ENCODE measurements around the gene RAI1. TPM values are rescaled to one million over a fixed set of nuclear protein-coding genes. Genes with fewer than 3 reads are reported as not detected.

The RAI1 gene
- total RNA-seq = 39.1 TPM

DNA sequence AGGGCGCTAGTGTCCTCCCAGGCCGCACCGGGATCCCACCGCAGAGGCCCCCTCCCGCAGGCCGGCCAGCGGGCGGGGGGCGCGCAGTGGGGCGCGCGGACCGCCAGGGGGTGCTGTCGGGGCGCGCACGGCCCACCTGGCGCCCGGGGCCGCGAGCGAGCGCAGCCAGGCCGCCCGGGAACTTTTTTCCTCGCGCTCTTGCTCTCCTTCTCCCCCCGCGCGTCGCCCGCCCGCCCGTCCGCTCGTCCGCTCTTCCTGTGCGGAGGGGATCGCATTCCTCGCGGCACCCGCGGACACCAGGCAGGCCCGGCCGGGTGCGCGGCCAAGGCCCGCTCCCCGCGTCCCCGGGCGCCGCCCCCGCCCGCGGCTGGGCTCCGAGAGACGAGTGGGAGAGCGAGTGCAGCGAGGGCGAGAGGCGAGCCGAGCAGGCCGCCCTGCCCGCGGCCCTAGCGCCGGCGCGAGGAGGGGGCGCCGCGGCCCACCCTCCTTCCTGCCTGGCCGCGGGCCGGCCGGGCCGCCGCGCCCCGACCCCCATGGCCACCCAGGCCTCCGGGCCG is at the start of gene RAI1:
RAI1 (plus strand) TSS at position 272 of the 557 bp plus-strand sequence. CDS start 111,491 bp downstream, outside the sequence.

DNA sequence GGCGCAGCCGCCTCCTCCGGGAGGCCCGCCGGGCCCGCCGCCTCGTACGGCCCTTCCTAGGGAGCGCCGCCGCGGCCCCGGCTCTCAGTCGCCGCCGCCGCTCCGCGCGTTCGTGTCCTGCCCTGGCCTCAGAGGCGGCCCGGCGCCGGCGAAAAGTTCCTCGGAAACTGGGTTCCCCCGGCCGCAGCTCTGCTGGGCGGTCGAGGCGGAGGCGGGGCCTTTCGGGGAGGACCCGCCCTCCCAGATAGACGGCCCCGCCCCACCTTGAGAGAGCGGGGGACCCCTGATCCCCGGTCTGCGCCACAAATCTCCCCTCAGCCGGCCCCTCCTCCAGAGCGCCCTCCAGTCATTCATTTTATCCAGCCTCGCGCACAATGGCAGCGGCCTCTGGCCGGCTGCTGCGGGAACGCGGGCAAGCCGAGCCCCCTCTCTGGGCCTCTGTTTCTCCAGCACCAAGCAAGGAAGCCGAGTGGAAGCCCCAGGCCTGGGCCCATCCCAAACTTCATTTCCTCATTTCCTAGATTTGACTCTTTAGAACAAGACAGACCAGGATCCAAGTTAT is 155.6 kb downstream of the RAI1 start, which contains the start of gene SREBF1:
SREBF1 (minus strand) TSS at position 169 of the 562 bp plus-strand sequence. CDS start 169 bp downstream, outside the sequence.

Small RNAs within 50 kb of the gene (small RNA-seq; reads per million reads assigned to genes)
- 0.56 reads per million, percentile 66 among the genes with 10 or more reads in this experiment for gene MIR33B (ENCODE audit: low replicate concordance)
- not detected for gene MIR6777 (ENCODE audit: low replicate concordance)
- gene RF02177 (ENCODE audit: low replicate concordance) = not detected
- not detected for gene RF02178 (ENCODE audit: low replicate concordance)

Other genes with a start within 250 kb of the RAI1 start
- gene MED9, start 204.5 kb upstream of the RAI1 start, total RNA-seq = 22.4 TPM
- 10.7 TPM for gene RASD1, start 185.1 kb upstream of the RAI1 start, total RNA-seq
- 45.3 TPM for gene PEMT, start 89.8 kb upstream of the RAI1 start, total RNA-seq
- gene SREBF1, start 155.5 kb downstream of the RAI1 start, total RNA-seq = 67.8 TPM

All from metanephros (tissue), 2 donors.